ENCODE data around the gene VN1R5.

The VN1R5 gene

DNA sequence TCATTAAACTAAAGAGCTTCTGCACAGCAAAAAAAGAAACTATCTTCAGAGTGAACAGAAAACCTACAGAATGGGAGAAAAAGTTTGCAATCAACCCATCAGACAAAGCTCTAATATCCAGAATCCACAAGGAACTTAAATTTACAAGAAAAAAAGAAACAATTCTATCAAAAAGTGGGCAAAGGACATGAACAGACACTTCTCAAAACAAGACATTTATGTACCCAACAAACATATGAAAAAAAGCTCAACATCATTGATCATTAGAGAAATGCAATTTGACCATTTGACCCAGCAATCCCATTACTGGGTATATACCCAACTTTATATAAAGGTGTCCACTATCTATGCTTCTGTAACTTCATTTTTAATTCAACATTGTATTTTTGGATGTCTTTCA lies 31.1 kb upstream of the VN1R5 start:
- Histone ChIP-seq H3K4me3 (ENCODE audit: low read length) (no peak overlapping the region), H3K27me3 (ENCODE audit: control insufficient read depth, insufficient read depth, low read length) (no peaks in the 10 kb centered on the region), H3K36me3 (ENCODE audit: insufficient read depth, low read length) (no peaks in the 10 kb centered on the region), H3K4me1 (ENCODE audit: control insufficient read depth, insufficient read depth, low read length) (no peaks in the 10 kb centered on the region), H3K4me2 (ENCODE audit: low read length) (no peak overlapping the region), H3K9me3 (replicated peaks; ENCODE audit: low read length) (no peaks in the 10 kb centered on the region), H3K9ac (ENCODE audit: low read depth, low read length) (no peak overlapping the region)

DNA sequence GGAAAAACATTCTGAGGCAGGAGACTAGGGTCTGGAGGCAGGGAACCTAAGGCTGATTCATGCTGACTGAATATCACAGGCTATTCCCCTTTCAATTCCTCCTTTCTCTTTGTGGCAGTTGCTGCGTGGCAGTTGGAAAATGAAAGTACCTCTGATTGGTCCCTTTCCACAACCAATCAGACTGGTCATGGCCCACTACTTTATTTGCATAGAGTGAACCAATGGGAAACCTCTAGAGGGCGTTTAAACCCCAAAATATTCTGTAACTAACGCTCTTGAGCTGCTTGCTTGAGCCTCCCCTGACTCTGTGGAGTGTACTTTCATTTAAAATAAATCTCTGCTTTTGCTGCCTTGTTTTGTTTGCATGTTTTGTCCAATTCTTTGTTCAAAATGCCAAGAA lies 27.7 kb upstream of the VN1R5 start:
- H3K4me1 ChIP-seq (ENCODE audit: control insufficient read depth, insufficient read depth, low read length), result no peaks in the 10 kb centered on the region
- H3K36me3 ChIP-seq (ENCODE audit: insufficient read depth, low read length), result no peaks in the 10 kb centered on the region
- H3K4me3 ChIP-seq (ENCODE audit: low read length), result no peak overlapping the region
- no peaks in the 10 kb centered on the region for H3K9me3 ChIP-seq (replicated peaks; ENCODE audit: low read length)
- H3K4me2 ChIP-seq (ENCODE audit: low read length), result no peak overlapping the region
- H3K27me3 ChIP-seq (ENCODE audit: control insufficient read depth, insufficient read depth, low read length), result no peaks in the 10 kb centered on the region
- H3K9ac ChIP-seq (ENCODE audit: low read depth, low read length), result no peak overlapping the region

- H3K27me3 ChIP-seq (ENCODE audit: control insufficient read depth, insufficient read depth, low read length), result no peaks in the 10 kb centered on the region
- H3K4me2 ChIP-seq (ENCODE audit: low read length), result no peak overlapping the region
- no peaks in the 10 kb centered on the region for H3K9me3 ChIP-seq (replicated peaks; ENCODE audit: low read length)
- no peaks in the 10 kb centered on the region for H3K4me1 ChIP-seq (ENCODE audit: control insufficient read depth, insufficient read depth, low read length)
- no peak overlapping the region for H3K4me3 ChIP-seq (ENCODE audit: low read length)
- no peak overlapping the region for H3K9ac ChIP-seq (ENCODE audit: low read depth, low read length)
- no peaks in the 10 kb centered on the region for H3K36me3 ChIP-seq (ENCODE audit: insufficient read depth, low read length)
These were observed 14.2 kb upstream of the VN1R5 start for GRCh38 chr1:247241691-247242090.

GRCh38 chr1:247243524-247244137 lies 12.2 kb upstream of the VN1R5 start:
- no peaks in the 10 kb centered on the region for H3K27me3 ChIP-seq (ENCODE audit: control insufficient read depth, insufficient read depth, low read length)
- H3K9ac ChIP-seq (ENCODE audit: low read depth, low read length), result no peak overlapping the region
- no peak overlapping the region for H3K4me2 ChIP-seq (ENCODE audit: low read length)
- no peaks in the 10 kb centered on the region for H3K4me1 ChIP-seq (ENCODE audit: control insufficient read depth, insufficient read depth, low read length)
- H3K9me3 ChIP-seq (replicated peaks; ENCODE audit: low read length), result no peaks in the 10 kb centered on the region
- no peak overlapping the region for H3K4me3 ChIP-seq (ENCODE audit: low read length)
- no peaks in the 10 kb centered on the region for H3K36me3 ChIP-seq (ENCODE audit: insufficient read depth, low read length)

DNA sequence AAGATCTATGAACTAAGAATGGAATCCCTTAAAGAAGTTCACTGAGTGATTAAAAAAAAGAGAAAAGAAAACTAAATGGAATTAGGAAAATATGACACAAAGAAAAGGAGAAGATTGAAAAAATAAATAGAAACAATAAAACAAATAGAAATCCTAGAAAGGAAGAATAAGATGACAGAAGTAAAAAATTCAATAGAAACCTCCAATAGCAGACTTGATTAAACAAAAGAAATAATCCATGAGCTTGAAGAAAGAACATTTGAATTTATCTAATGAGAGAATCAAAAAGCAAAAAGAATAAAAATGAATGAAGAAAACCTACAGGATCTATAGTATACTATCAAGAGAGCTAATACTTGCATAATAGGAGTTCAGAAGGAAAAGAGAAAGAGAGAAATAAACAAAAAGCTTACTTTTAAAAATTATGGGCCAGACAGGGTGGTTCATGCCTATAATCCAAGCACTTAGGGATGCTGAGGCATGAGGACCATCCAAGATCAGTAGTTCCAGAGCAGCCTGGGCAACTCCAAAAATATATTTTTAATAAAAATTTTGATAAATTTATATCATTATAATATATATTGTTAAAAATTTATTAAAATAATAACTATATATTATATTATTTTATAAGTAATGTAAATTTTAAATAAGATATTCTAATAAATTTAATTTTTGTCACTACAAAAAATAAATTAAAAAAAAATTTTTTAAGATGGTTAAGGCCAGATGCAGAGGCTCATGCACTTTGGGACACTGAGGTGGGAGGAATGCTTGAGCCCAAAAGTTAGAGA lies 9.4 kb upstream of the VN1R5 start:
- no peak overlapping the region for H3K4me2 ChIP-seq (ENCODE audit: low read length)
- no peak overlapping the region for H3K4me3 ChIP-seq (ENCODE audit: low read length)
- H3K27me3 ChIP-seq (ENCODE audit: control insufficient read depth, insufficient read depth, low read length), result no peaks in the 10 kb centered on the region
- H3K9ac ChIP-seq (ENCODE audit: low read depth, low read length), result no peak overlapping the region
- no peaks in the 10 kb centered on the region for H3K4me1 ChIP-seq (ENCODE audit: control insufficient read depth, insufficient read depth, low read length)
- no peaks in the 10 kb centered on the region for H3K9me3 ChIP-seq (replicated peaks; ENCODE audit: low read length)
- no peaks in the 10 kb centered on the region for H3K36me3 ChIP-seq (ENCODE audit: insufficient read depth, low read length)

DNA sequence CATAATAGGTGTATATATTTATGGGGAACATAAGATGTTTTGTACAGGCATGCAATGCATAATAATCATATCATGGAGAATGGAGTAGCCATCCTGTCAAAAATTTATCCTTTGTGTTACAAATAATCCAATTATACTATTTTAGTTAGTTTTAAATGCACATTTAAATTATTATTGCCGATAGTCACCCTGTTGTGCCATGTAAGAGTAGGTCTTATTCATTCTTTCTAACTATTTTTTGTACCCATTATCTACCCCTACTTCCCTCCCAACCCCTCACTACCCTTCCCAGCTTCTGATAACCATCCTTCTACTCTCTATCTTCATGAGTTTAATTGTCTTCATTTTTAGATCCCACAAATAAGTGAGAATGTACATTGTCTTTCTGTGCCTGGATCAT lies 8.3 kb upstream of the VN1R5 start:
- Histone ChIP-seq H3K36me3 (ENCODE audit: insufficient read depth, low read length) (no peaks in the 10 kb centered on the region), H3K4me2 (ENCODE audit: low read length) (no peak overlapping the region), H3K4me3 (ENCODE audit: low read length) (no peak overlapping the region)

DNA sequence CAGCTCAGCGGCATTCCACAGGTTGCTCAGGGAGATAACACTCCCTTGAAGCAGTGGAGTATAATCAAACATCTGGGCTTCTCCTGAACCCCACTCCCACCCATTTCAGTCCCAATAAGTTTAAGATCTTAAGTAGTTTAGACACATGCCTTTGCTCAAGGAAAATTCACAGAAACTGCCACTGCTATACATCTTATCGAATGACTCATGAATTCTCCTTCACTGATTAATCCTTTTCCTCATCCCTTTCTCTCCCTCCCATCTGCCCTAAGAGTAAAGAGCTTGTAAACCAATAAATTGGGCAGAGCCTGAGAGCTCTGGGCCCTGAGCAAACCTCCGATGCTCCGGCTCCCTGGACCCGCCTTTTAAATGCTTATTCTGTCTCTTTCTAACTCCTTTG lies 10.2 kb downstream of the VN1R5 start:
- Histone ChIP-seq H3K4me1 (ENCODE audit: control insufficient read depth, insufficient read depth, low read length) (no peaks in the 10 kb centered on the region), H3K9ac (ENCODE audit: low read depth, low read length) (no peak overlapping the region), H3K4me2 (ENCODE audit: low read length) (no peak overlapping the region), H3K9me3 (replicated peaks; ENCODE audit: low read length) (no peaks in the 10 kb centered on the region), H3K36me3 (ENCODE audit: insufficient read depth, low read length) (no peaks in the 10 kb centered on the region), H3K4me3 (ENCODE audit: low read length) (no peak overlapping the region), H3K27me3 (ENCODE audit: control insufficient read depth, insufficient read depth, low read length) (no peaks in the 10 kb centered on the region)

More for the DNA sequence above, 8.3 kb upstream of the VN1R5 start:
- H3K4me1 ChIP-seq (ENCODE audit: control insufficient read depth, insufficient read depth, low read length), result no peaks in the 10 kb centered on the region
- H3K9ac ChIP-seq (ENCODE audit: low read depth, low read length), result no peak overlapping the region
- H3K27me3 ChIP-seq (ENCODE audit: control insufficient read depth, insufficient read depth, low read length), result no peaks in the 10 kb centered on the region
- H3K9me3 ChIP-seq (replicated peaks; ENCODE audit: low read length), result no peaks in the 10 kb centered on the region

GRCh38 chr1:247268390-247269045 lies 12.6 kb downstream of the VN1R5 start:
- no peak overlapping the region for H3K4me3 ChIP-seq (ENCODE audit: low read length)
- no peaks in the 10 kb centered on the region for H3K27me3 ChIP-seq (ENCODE audit: control insufficient read depth, insufficient read depth, low read length)
- H3K4me1 ChIP-seq (ENCODE audit: control insufficient read depth, insufficient read depth, low read length), result no peaks in the 10 kb centered on the region
- H3K4me2 ChIP-seq (ENCODE audit: low read length), result no peak overlapping the region
- no peaks in the 10 kb centered on the region for H3K36me3 ChIP-seq (ENCODE audit: insufficient read depth, low read length)
- H3K9me3 ChIP-seq (replicated peaks; ENCODE audit: low read length), result no peaks in the 10 kb centered on the region
- no peak overlapping the region for H3K9ac ChIP-seq (ENCODE audit: low read depth, low read length)

GRCh38 chr1:247269133-247269532 lies 13.3 kb downstream of the VN1R5 start:
- H3K27me3 ChIP-seq (ENCODE audit: control insufficient read depth, insufficient read depth, low read length), result no peaks in the 10 kb centered on the region
- H3K4me3 ChIP-seq (ENCODE audit: low read length), result no peak overlapping the region
- H3K9ac ChIP-seq (ENCODE audit: low read depth, low read length), result no peak overlapping the region
- H3K4me1 ChIP-seq (ENCODE audit: control insufficient read depth, insufficient read depth, low read length), result no peaks in the 10 kb centered on the region
- no peaks in the 10 kb centered on the region for H3K9me3 ChIP-seq (replicated peaks; ENCODE audit: low read length)
- H3K36me3 ChIP-seq (ENCODE audit: insufficient read depth, low read length), result no peaks in the 10 kb centered on the region
- H3K4me2 ChIP-seq (ENCODE audit: low read length), result no peak overlapping the region

DNA sequence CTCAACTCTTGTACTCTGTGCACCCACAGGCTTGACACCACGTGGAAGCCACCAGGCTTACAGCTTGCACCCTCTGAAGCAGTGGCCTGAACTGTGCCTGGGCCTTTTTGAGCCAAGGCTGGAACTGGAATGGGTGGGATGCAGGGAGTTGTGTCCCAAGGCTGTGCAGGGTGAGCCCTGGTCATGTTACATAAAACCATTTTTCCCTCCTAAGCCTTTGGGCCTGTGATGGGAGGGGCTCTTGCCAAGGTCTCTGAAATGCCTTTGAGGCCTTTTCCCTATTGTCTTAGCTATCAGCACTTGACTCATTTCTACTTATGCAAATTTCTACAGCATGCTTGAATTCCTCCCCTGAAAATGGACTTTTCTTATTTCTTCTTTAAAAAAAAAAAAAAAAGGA lies 14.1 kb downstream of the VN1R5 start:
- H3K4me1 ChIP-seq (ENCODE audit: control insufficient read depth, insufficient read depth, low read length), result no peaks in the 10 kb centered on the region
- no peaks in the 10 kb centered on the region for H3K9me3 ChIP-seq (replicated peaks; ENCODE audit: low read length)
- H3K27me3 ChIP-seq (ENCODE audit: control insufficient read depth, insufficient read depth, low read length), result no peaks in the 10 kb centered on the region
- no peak overlapping the region for H3K9ac ChIP-seq (ENCODE audit: low read depth, low read length)
- no peak overlapping the region for H3K4me3 ChIP-seq (ENCODE audit: low read length)
- H3K36me3 ChIP-seq (ENCODE audit: insufficient read depth, low read length), result no peaks in the 10 kb centered on the region
- H3K4me2 ChIP-seq (ENCODE audit: low read length), result no peak overlapping the region

- Histone ChIP-seq H3K4me3 (ENCODE audit: low read length) (no peak overlapping the region), H3K4me1 (ENCODE audit: control insufficient read depth, insufficient read depth, low read length) (no peaks in the 10 kb centered on the region), H3K36me3 (ENCODE audit: insufficient read depth, low read length) (no peaks in the 10 kb centered on the region), H3K9me3 (replicated peaks; ENCODE audit: low read length) (no peaks in the 10 kb centered on the region), H3K4me2 (ENCODE audit: low read length) (no peak overlapping the region), H3K9ac (ENCODE audit: low read depth, low read length) (no peak overlapping the region), H3K27me3 (ENCODE audit: control insufficient read depth, insufficient read depth, low read length) (no peaks in the 10 kb centered on the region)
These were observed 17.1 kb downstream of the VN1R5 start for GRCh38 chr1:247273013-247273412.

Measured in skeletal muscle satellite cell (primary cell).